IMR-90 (cell line): ENCODE data around the gene HBD. TPM values are rescaled to one million over a fixed set of nuclear protein-coding genes. Genes with fewer than 3 reads are reported as not detected.
A peak's percentile ranks its signal among the peaks of the same experiment; 100 is the strongest.

Experiments used
- ATAC-seq: fragments of 200-7000 bp; cut with Tn5 transposase; 2 replicates; pipeline ENCODE4 v1.9.1; 2020; ENCODE audit warnings: low read depth, mild to moderate bottlenecking, moderate library complexity
- BruUV-seq: library from RNA; stranded (reverse); fragments of 400-500 nt; replicated peaks from 2 replicates; lab custom pipeline; 2021; lab: Mats Ljungman, UMichigan
- CTCF ChIA-PET: fragments of 300-600 bp; formaldehyde crosslinking; extraction: SDS; loops from one replicate; lab custom pipeline; 2021; ENCODE audit warnings: antibody characterized with exemption; lab: Yijun Ruan, JAX
- POLR2A ChIA-PET: fragments of 300-600 bp; sonication (Branson Sonifier 250); formaldehyde crosslinking; loops from one replicate; lab custom pipeline; 2022; ENCODE audit warnings: antibody characterized with exemption; ENCODE audit not compliant: unreplicated experiment; lab: Charles Lee
- DNase-seq: peaks from one replicate; pipeline ENCODE4 v3.0.0; 2013
- H2AFZ ChIP-seq: replicated peaks from 2 replicates; pipeline ENCODE3; 2013; ENCODE audit warnings: low read length, mild to moderate bottlenecking; ENCODE audit not compliant: poor library complexity
- H2AK5ac ChIP-seq: 2 replicates; pipeline ENCODE4 v1.6.1; 2013; ENCODE audit warnings: low read depth, low read length, inconsistent platforms
- H2AK9ac ChIP-seq: replicated peaks from 2 replicates; pipeline ENCODE3; 2013; ENCODE audit warnings: mild to moderate bottlenecking, low read depth, low read length, moderate library complexity; ENCODE audit not compliant: poor library complexity
- H2BK120ac ChIP-seq: 2 replicates; pipeline ENCODE4 v1.6.1; 2013; ENCODE audit warnings: low read depth, low read length, inconsistent platforms
- H2BK15ac ChIP-seq: 3 replicates; pipeline ENCODE4 v1.6.1; 2013; ENCODE audit warnings: low read depth, low read length, inconsistent platforms
- H2BK20ac ChIP-seq: 2 replicates; pipeline ENCODE4 v1.6.1; 2013; ENCODE audit warnings: low read depth, mild to moderate bottlenecking, inconsistent platforms, low read length, moderate library complexity
- H2BK5ac ChIP-seq: 2 replicates; pipeline ENCODE4 v1.6.1; 2013; ENCODE audit warnings: mild to moderate bottlenecking, low read depth, low read length, inconsistent platforms; ENCODE audit not compliant: poor library complexity, severe bottlenecking
- H3K14ac ChIP-seq: replicated peaks from 2 replicates; pipeline ENCODE4 v1.6.1; 2013; ENCODE audit warnings: low read depth, low read length, inconsistent platforms
- H3K18ac ChIP-seq: 2 replicates; pipeline ENCODE4 v1.6.1; 2013; ENCODE audit warnings: low read depth, low read length, control low read depth
- H3K23ac ChIP-seq: 2 replicates; pipeline ENCODE4 v1.6.1; 2013; ENCODE audit warnings: low read depth, low read length, inconsistent platforms
- H3K27ac ChIP-seq: 2 replicates; pipeline ENCODE4 v1.5.1; 2013; ENCODE audit warnings: mild to moderate bottlenecking, control low read depth, low read length; ENCODE audit not compliant: insufficient read depth
- H3K27me3 ChIP-seq: 2 replicates; pipeline ENCODE4 v1.6.1; 2013; ENCODE audit warnings: low read length; ENCODE audit not compliant: control insufficient read depth, insufficient read depth
- H3K36me3 ChIP-seq: 2 replicates; pipeline ENCODE4 v1.6.1; 2013; ENCODE audit warnings: low read length, mixed read lengths; ENCODE audit not compliant: control insufficient read depth, insufficient read depth
- H3K4ac ChIP-seq: 2 replicates; pipeline ENCODE4 v1.6.1; 2013; ENCODE audit warnings: low read depth, low read length, inconsistent platforms
- H3K4me1 ChIP-seq: 2 replicates; pipeline ENCODE4 v1.6.1; 2013; ENCODE audit warnings: low read length, mixed read lengths; ENCODE audit not compliant: control insufficient read depth, insufficient read depth
- H3K4me2 ChIP-seq: 2 replicates; pipeline ENCODE4 v1.6.1; 2013; ENCODE audit warnings: low read depth, mild to moderate bottlenecking, control low read depth, low read length, moderate library complexity
- H3K4me3 ChIP-seq: 2 replicates; pipeline ENCODE4 v1.5.1; 2013; ENCODE audit warnings: low read depth, mild to moderate bottlenecking, control low read depth, low read length, moderate library complexity; ENCODE audit not compliant: insufficient read depth
- H3K56ac ChIP-seq: 2 replicates; pipeline ENCODE4 v1.6.1; 2013; ENCODE audit warnings: low read length, inconsistent platforms; ENCODE audit not compliant: insufficient read depth; ENCODE audit errors: extremely low read depth
- H3K79me1 ChIP-seq, 2 experiments: 2 replicates each; pipeline ENCODE4 v1.6.1; 2013; ENCODE audit warnings: low read length in 2 of 2, inconsistent platforms in 1 of 2, low read depth in 1 of 2
- H3K9ac ChIP-seq: 2 replicates; pipeline ENCODE4 v1.6.1; 2013; ENCODE audit warnings: low read depth, low read length, control low read depth
- H3K9me1 ChIP-seq: 2 replicates; pipeline ENCODE4 v1.6.1; 2013; ENCODE audit warnings: low read length, inconsistent platforms; ENCODE audit not compliant: insufficient read depth
- H3K9me3 ChIP-seq: 2 replicates; pipeline ENCODE4 v1.6.1; 2013; ENCODE audit warnings: low read length; ENCODE audit not compliant: control insufficient read depth, insufficient read depth
- H4K20me1 ChIP-seq: 2 replicates; pipeline ENCODE4 v1.6.1; 2013; ENCODE audit warnings: low read length, inconsistent platforms; ENCODE audit not compliant: insufficient read depth
- H4K5ac ChIP-seq: 2 replicates; pipeline ENCODE4 v1.6.1; 2013; ENCODE audit warnings: mild to moderate bottlenecking, low read depth, low read length, control low read depth
- H4K8ac ChIP-seq, 2 experiments: 2 replicates each; pipeline ENCODE4 v1.6.1; 2013; ENCODE audit warnings: low read depth in 2 of 2, low read length in 2 of 2, control low read depth in 1 of 2, inconsistent platforms in 1 of 2
- H4K91ac ChIP-seq: 2 replicates; pipeline ENCODE4 v1.6.1; 2013; ENCODE audit warnings: low read depth, low read length, inconsistent platforms; ENCODE audit not compliant: insufficient read depth
- CEBPB ChIP-seq: IDR thresholded peaks from 2 replicates; pipeline ENCODE4 v1.6.1; 2012; ENCODE audit warnings: low read depth, low read length, improper control_type of control experiment
- MAFK ChIP-seq: IDR thresholded peaks from 2 replicates; pipeline ENCODE4 v1.6.1; 2012; ENCODE audit warnings: low read depth, low read length, improper control_type of control experiment
- MAZ ChIP-seq: IDR thresholded peaks from 2 replicates; pipeline ENCODE4 v1.6.1; 2012; ENCODE audit warnings: low read depth, mild to moderate bottlenecking, low read length, improper control_type of control experiment, moderate library complexity, borderline replicate concordance
- RAD21 ChIP-seq: IDR thresholded peaks from 2 replicates; pipeline ENCODE4 v1.6.1; 2012; ENCODE audit warnings: low read length, improper control_type of control experiment
- RCOR1 ChIP-seq: IDR thresholded peaks from 2 replicates; pipeline ENCODE4 v1.6.1; 2012; ENCODE audit warnings: mild to moderate bottlenecking, low read length, improper control_type of control experiment; ENCODE audit not compliant: insufficient replicate concordance
- WGBS, 2 experiments: methylation state at CpG; one replicate each; pipeline versions ENCODE4 v1.1.5 to v1.1.7; 2013; ENCODE audit warnings: missing lambda C conversion rate in 2 of 2; ENCODE audit not compliant: insufficient read length in 1 of 2; ENCODE audit errors: extremely low coverage in 2 of 2; 5-methylcytosine and 5-hydroxymethylcytosine counted together
- dilution Hi-C: fragments of 300-500 bp; cut with HindIII; formaldehyde crosslinking; loops from one replicate; pipeline ENCODE4 v1.14.3; 2018; ENCODE audit warnings: low sequenced_read_pairs; ENCODE audit not compliant: unreplicated experiment
- in situ Hi-C: fragments of 300-500 bp; cut with MboI; formaldehyde crosslinking; loops from 3 replicates; pipeline ENCODE4 v1.14.3; 2019; ENCODE audit warnings: low sequenced_read_pairs, inconsistent platforms, mixed read lengths
- intact Hi-C: fragments of 100-400 bp; cut with micrococcal nuclease; formaldehyde crosslinking; loops from 2 replicates; pipeline ENCODE4 v1.10.0; 2022
- polyA plus RNA-seq, 3 experiments: library from polyadenylated mRNA; depleted of rRNA; stranded (reverse); fragments of >200 nt; gene quantifications; 2 replicates each; pipeline ENCODE4 v1.2.3, GENCODE V29; 2012; ENCODE audit warnings: low replicate concordance in 1 of 3
- total RNA-seq: library from RNA; depleted of rRNA; stranded (reverse); fragments of >200 nt; gene quantifications from 2 replicates; pipeline ENCODE4 v1.2.3, GENCODE V29; 2012

Gene HBD
- total and polyA plus RNA-seq, 2 of the 4 experiments (the other 2 are of a cell fraction): 6.3 to 12.0 TPM

- in situ Hi-C loops (no loop called here), intact Hi-C loops (no loop called here), dilution Hi-C loops (no loop called here)
- Histone ChIP-seq H3K4me1 (peaks cover 3% of the 10 kb centered on the region), H3K18ac (no peak overlapping the region), H3K4me2 (no peak overlapping the region), H2BK20ac (no peak overlapping the region), H3K9ac (no peak overlapping the region), H3K4me3 (no peak overlapping the region), H4K5ac (no peak overlapping the region), H4K20me1 (no peaks in the 10 kb centered on the region), H2BK15ac (no peak overlapping the region), H3K23ac (no peak overlapping the region), H3K27me3 (no peaks in the 10 kb centered on the region), H2AFZ (no peak overlapping the region), H3K14ac (no peak overlapping the region), H3K4ac (no peak overlapping the region), H4K91ac (no peak overlapping the region), H2AK9ac (no peak overlapping the region), H2BK5ac (no peak overlapping the region), H3K9me1 (peaks cover 6% of the 10 kb centered on the region; the same call in 1 of the 2 replicates), H3K36me3 (no peaks in the 10 kb centered on the region), H2AK5ac (no peak overlapping the region), H3K9me3 (no peaks in the 10 kb centered on the region), H3K27ac (no peak overlapping the region), H3K56ac (no peak overlapping the region), H2BK120ac (peak overlapping the region; percentile 70), H4K8ac (no peak overlapping the region), H3K79me1 (no peaks in the 10 kb centered on the region)
- CTCF ChIA-PET: no interaction called here
- POLR2A ChIA-PET: no interaction called here
- DNase-seq (no peak), ATAC-seq (no peak)
- no peak for TF ChIP-seq RCOR1
- no peak for TF ChIP-seq CEBPB
- peak; percentile 61; the same call in 1 of the 2 replicates for TF ChIP-seq MAFK
- no peak for TF ChIP-seq MAZ
- TF ChIP-seq RAD21: no peak
- 14% methylated on average over 1 of the region's 5 CpGs; no CpG with 5 or more reads in 1 of the 2 experiments for WGBS, 2 experiments
- no TSS peak for BruUV-seq
Measured at GRCh38 chr11:5235364-5236095, 1.2 kb upstream of the HBD start.
